GM12891 (cell line): ENCODE results near the gene MDFIC2.

Experiments
- DNase-seq: peaks from one replicate; pipeline ENCODE4 v3.0.0; 2011; ENCODE audit warnings: low spot score; ENCODE audit not compliant: insufficient read length
- FAIRE-seq: peaks from 2 replicates; lab custom pipeline; 2011; peaks lifted over from hg19 to GRCh38; lab: Jason Lieb, UNC
- PAX5 ChIP-seq: IDR thresholded peaks from 2 replicates; pipeline ENCODE4 v1.6.1; 2011; ENCODE audit warnings: low read length, moderate library complexity, mild to moderate bottlenecking; ENCODE audit not compliant: insufficient read depth, severe bottlenecking
- POLR2A ChIP-seq: IDR thresholded peaks from 2 replicates; pipeline ENCODE4 v1.6.1; 2011; ENCODE audit warnings: low read depth, low read length, control low read depth
- POLR2AphosphoS5 ChIP-seq: IDR thresholded peaks from 2 replicates; pipeline ENCODE4 v1.6.1; 2011; ENCODE audit warnings: low read depth, low read length, control low read depth
- POU2F2 ChIP-seq: IDR thresholded peaks from 2 replicates; pipeline ENCODE4 v1.6.1; 2011; ENCODE audit warnings: low read depth, mild to moderate bottlenecking, control low read depth, low read length, moderate library complexity
- SPI1 ChIP-seq: IDR thresholded peaks from 2 replicates; pipeline ENCODE4 v1.6.1; 2011; ENCODE audit warnings: low read depth, low read length, control low read depth
- TAF1 ChIP-seq: IDR thresholded peaks from 2 replicates; pipeline ENCODE4 v1.6.1; 2011; ENCODE audit warnings: low read depth, low read length, control low read depth

Gene MDFIC2

GRCh38 chr3:70264122-70264780, 48.2 kb downstream of the MDFIC2 start:
- DNase-seq, result no peak
- FAIRE-seq, result no peak
- TF ChIP-seq POLR2AphosphoS5 (no peak), POU2F2 (no peak), TAF1 (no peak), PAX5 (no peak), POLR2A (no peak), SPI1 (no peak)

DNA sequence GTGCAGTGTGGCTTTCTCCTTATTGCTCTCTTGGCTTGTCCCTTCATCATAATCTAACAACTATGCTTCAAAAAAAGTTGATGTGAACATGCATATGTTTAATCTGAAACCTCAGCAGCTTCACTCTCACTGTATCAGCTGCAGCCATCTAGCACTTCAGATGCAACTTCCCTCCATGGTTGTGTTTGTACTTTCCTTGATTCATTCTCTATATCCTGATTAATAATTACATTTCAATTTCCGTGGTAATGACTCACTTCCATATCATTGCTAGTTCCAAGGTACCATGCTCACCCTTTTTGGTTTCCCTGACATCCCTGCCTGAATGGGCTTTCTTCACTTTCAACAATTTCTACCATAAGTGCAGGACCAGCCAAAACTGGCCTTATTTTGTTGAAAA, 51.2 kb downstream of the MDFIC2 start:
- no peak for DNase-seq
- TF ChIP-seq POU2F2 (no peak), SPI1 (no peak), TAF1 (no peak), POLR2A (no peak), POLR2AphosphoS5 (no peak), PAX5 (no peak)
- no peak for FAIRE-seq

DNA sequence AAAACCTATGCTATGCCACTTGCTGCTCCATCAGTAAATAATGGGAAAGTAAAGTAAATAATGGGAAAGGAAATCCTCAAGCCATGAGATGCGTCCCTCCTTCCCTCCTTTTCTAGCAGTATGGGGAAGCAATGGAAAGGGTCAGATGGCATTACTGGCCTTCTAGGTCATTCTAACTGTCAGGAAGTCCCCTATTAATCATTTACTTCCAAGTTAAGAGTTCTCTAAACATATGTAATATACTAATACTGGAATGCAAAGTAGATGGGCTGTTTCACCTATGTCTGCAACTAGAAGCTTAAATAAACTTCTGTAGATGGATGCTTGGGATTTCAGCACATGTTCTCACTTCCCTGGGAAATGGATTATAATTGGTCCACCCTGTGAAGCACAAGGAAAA, 55.9 kb downstream of the MDFIC2 start:
- no peak for TF ChIP-seq SPI1
- no peak for TF ChIP-seq POLR2A
- no peak for TF ChIP-seq TAF1
- TF ChIP-seq PAX5, result no peak
- TF ChIP-seq POU2F2, result no peak
- no peak for TF ChIP-seq POLR2AphosphoS5
- DNase-seq (no peak), FAIRE-seq (no peak)

DNA sequence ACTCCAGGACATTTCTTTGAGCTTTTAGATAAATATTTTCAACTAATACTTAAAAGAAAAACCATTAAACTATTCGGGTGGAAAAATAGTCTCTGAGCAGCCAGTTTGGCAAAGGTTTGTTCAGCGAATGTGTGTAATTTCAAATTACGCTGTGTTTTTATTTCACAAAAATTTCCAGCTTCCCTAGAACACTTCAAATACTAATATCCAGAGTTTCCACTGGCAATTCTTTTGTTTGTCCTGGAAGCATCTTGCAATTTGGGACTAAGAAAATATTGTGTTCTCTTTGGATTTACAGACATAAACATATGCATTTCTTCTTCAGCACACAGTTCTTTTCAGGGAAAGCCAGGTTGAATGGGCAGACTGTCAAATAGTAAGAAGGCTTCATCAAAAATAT, 61.9 kb downstream of the MDFIC2 start:
- DNase-seq (no peak), FAIRE-seq (no peak)
- TF ChIP-seq SPI1, result no peak
- TF ChIP-seq PAX5, result no peak
- no peak for TF ChIP-seq POU2F2
- TF ChIP-seq TAF1, result no peak
- no peak for TF ChIP-seq POLR2AphosphoS5
- TF ChIP-seq POLR2A, result no peak

DNA sequence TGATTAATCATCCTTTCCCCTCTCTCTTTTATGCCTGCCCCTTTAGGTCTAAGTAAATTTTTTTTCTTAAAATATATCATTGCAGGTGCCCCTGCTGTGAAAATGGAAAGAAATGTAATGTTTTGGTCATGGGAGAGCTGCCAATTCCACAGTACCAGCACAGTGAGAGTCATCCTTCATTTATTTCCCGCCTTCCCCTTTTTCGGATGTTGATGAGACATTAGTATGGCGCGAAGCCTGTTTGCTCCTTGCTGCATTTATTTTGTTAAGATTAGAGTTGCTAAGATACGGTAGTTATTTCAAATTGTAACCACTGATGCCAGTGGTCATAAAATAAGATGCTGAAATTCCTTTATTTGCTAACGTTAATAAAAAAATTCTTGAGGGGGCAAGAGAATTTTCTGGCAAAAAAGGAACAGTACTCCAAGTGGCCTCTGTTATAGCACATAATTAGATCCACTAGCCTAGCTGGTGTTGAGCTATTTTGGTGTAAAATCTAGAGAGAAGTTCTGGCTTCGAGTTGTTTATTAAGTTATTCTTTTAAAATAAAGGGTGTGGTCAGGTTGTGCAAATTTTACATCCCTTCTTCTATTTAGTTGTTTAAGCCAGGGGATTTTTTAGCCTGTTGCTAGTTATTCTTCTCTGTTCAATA, 62.8 kb downstream of the MDFIC2 start:
- DNase-seq, result no peak
- TF ChIP-seq POLR2A (no peak), POLR2AphosphoS5 (no peak), SPI1 (no peak), TAF1 (no peak), POU2F2 (no peak)
- FAIRE-seq, result no peak

DNA sequence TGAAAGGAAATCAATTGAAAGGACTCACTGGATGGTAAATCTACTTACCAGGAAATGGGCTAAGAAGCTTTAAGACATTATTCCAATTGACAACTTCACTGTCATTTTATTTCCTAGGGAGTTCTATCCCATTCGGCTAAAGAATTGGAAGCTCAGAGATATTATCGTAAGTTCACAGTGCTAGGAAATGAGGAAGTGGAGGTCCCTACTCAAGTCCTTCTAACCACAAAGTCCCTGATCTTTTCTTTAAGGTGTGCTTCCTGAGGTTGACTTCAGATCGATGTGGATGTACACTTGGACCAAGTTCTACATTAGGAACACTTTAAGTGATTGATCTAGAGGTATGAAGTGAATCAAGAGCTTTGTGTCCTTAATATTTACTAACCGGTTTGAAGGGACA, 63.6 kb downstream of the MDFIC2 start:
- TF ChIP-seq TAF1 (no peak), SPI1 (peak; percentile 24; the same call in 1 of the 2 replicates)
- DNase-seq, result no peak
- FAIRE-seq, result no peak

GRCh38 chr3:70247955-70248354, 64.5 kb downstream of the MDFIC2 start:
- FAIRE-seq, result no peak
- no peak for TF ChIP-seq PAX5
- no peak for TF ChIP-seq POLR2A
- TF ChIP-seq SPI1, result no peak
- TF ChIP-seq POU2F2, result no peak
- TF ChIP-seq TAF1, result no peak
- no peak for TF ChIP-seq POLR2AphosphoS5
- DNase-seq, result no peak

- no peak for FAIRE-seq
- no peak for TF ChIP-seq POLR2A
- no peak for TF ChIP-seq POLR2AphosphoS5
- no peak for TF ChIP-seq SPI1
- TF ChIP-seq TAF1, result no peak
- TF ChIP-seq POU2F2, result no peak
- TF ChIP-seq PAX5, result no peak
- DNase-seq, result no peak
Measured at GRCh38 chr3:70245746-70246525, 66.5 kb downstream of the MDFIC2 start.

GRCh38 chr3:70244422-70244821, 68.0 kb downstream of the MDFIC2 start:
- no peak for DNase-seq
- FAIRE-seq, result no peak
- TF ChIP-seq PAX5 (no peak), POLR2A (no peak), POU2F2 (no peak), SPI1 (no peak), TAF1 (no peak), POLR2AphosphoS5 (no peak)

GRCh38 chr3:70242297-70242882, 70.0 kb downstream of the MDFIC2 start:
- TF ChIP-seq POU2F2 (no peak), PAX5 (no peak), TAF1 (no peak), POLR2AphosphoS5 (no peak), POLR2A (no peak), SPI1 (no peak)
- FAIRE-seq (no peak), DNase-seq (no peak)
